ENCODE measurements around the gene TRIM25.
A peak's percentile ranks its signal among the peaks of the same experiment; 100 is the strongest.

Gene TRIM25

GRCh38 chr17:56892333-56892732 lies 21.5 kb downstream of the TRIM25 start:
- no peak for DNase-seq

GRCh38 chr17:56891751-56892150 lies 22.1 kb downstream of the TRIM25 start:
- peak; percentile 36 for DNase-seq

- DNase-seq, result no peak
These were observed 22.8 kb downstream of the TRIM25 start for GRCh38 chr17:56890906-56891674.

- no peak for DNase-seq
These were observed 23.5 kb downstream of the TRIM25 start for GRCh38 chr17:56890390-56890789.

DNA sequence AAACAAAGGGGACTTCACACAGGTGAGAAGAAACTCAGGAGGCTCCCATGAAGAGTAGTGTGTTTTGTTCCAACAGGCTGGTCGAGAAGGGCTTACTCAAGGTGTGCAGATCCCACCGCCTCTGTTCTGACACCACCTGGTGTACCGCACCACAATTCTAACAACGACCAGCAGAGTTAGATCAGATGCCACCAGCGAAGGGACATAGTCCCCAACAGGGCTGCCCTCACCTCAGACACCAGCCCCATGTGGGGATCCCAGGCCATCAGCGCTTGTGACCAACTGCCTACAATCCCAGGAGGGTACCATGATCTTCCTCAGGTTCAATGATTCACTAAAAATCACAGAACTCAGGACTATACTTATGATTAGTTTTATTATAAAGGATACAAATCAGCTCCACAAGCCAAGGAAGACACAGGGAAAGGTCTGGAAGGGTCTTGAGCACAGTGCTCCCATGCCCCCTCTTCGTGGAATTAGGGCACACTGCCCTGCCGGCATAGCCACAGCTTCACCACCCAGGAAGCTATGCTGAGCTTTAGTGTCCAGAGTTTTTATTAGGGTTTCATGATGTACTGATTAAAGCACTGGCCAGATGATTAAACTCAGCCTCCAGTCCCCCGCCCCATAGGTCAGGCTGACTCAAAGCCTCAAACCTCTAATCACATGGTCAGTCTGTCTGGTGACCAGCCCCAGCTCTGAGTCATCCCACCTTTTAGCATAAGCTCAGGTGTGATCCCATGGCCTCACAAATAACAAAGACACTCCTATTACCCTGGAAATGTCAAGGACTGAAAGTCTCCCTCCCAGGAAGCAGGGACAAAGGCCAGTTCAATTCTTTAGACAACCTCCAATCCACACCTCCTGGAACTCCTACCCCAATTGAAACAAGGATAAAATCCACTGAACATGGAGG lies 26.0 kb downstream of the TRIM25 start:
- no peak for DNase-seq

DNA sequence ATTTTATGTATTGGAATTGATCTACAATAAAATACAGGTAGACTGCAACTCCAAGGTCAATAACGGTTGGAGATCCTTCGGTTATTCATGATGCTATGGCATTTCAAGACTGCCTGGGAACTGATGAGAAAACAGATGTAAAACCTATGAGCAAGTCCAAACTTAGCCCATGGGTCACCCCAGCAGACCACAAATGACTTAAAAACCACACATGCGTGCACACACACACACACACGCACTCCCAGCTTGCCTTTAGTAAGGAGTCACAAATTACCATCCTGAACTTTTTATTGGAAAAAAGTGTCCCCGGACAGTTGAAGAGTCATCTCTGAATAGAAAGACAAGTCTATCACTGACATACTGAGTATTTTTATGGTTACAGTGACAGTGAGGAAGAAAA lies 26.7 kb downstream of the TRIM25 start:
- DNase-seq, result no peak

GRCh38 chr17:56886288-56886731 lies 27.5 kb downstream of the TRIM25 start:
- DNase-seq, result no peak

DNA sequence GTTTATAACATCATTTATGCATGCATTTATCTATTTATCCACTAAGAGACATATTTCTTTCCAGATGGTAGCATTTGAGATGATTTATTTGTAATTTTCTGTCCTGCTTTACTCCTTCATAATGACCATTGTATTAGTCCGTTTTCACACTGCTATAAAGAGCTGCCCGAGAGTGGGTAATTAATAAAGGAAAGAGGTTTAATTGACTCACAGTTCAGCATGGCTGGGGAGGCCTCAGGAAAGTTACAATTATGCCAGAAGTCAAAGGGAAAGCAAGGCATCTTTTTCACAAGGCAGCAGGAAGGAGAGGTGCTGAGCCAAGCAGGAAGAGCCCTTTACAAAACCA lies 28.6 kb downstream of the TRIM25 start:
- DNase-seq, result no peak

GRCh38 chr17:56884483-56885311 lies 29.2 kb downstream of the TRIM25 start:
- DNase-seq, result no peak

DNA sequence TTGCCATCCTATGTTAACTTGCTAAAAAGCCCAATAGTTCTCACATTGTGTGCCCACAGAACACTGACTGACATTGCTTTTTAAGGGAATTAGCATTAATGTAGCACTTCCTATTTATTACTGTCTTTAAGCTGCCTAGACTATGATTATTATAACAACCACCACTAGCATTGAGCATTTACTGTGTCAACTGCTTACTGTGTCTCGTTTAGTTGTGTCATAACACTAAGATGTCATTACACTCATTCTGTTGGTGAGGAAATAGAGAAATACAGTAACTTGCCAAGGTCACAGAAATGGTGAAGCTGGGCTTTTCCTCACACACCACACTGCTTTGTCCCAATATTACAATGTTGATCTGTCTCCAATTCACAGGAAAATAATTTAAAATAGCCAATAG lies 30.2 kb downstream of the TRIM25 start:
- DNase-seq, result peak; percentile 50

DNA sequence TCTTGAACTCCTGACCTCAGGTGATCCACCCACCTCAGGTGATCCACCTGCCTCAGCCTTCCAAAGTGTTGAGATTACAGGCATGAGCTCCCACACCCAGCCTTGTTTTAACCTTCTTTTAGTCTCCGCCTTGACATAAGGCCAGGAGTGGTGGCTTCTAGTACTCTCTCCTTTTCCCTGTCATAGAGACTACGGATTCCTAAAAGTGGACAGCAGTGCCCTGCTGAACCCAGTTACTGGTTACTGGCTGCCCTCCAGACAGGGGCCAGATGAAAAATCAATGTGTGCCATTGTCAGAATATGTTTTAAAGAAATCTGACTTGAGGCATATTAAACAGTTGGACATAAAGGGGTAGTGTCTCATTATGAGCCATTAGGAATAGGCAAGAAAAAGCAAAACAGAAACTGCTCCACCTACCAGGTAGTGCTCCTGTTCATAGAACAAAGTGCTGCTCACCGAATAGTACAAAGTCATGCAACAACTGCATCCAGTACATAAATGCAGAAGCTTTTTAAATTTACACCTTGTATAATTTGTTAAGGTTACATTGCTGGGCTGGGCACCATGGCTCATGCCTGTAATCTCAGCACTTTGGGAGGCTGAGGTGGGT lies 32.1 kb downstream of the TRIM25 start:
- no peak for DNase-seq

DNA sequence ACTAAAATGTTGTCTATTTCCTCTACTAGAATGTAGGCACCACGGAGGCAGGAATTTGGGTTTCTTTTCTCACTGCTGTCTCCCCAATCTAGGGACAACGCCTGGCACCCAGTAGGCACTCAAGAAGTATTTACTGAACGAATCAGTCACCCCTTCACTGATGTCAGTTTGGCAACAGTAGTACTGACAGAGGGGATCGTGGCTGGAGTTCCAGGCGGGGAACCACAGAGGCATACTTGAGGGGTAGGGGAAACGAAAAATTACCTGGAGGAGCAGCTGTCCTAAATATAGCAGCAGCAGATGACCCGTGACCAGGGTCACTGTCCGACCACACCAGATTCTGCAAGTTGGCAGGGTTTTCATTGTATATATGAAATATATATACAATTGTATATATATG lies 33.3 kb downstream of the TRIM25 start:
- DNase-seq, result no peak

DNA sequence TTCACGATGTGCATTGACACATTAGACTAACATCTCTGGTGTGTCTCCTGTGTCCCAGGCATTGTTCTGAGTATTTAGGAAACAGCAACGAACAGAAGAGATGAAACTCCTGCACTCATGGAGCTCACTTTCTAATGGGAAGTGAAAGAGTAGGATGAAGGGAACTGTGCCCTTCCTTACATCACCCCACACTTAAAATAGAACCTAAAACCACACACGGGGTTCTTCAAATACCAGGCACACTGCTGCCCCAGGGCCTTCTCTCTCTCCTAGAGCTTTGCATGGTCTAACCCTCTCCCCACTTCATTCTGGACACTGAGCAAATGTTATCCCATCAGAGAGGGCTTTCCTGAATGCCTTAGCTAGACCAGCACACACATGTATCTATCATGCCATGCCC lies 33.7 kb downstream of the TRIM25 start:
- DNase-seq, result peak; percentile 74

DNA sequence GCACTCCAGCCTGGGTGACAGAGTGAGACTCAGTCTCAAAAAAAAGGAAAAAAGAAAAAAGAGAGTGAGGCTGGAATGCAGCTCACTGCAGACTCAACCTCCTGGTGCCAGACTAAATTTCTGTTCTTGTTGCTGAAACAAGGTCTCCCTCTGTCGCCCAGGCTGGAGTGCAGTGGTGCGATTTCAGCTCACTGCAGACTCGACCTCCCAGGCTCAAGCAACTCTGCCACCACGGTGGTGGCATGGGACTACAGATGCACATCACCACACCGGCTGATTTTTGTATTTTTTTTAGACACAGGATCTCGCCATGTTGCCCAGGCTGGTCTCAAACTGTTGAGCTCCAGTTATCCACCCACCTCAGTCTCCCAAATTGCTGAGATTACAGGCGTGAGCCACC lies 34.6 kb downstream of the TRIM25 start:
- DNase-seq, result no peak

DNA sequence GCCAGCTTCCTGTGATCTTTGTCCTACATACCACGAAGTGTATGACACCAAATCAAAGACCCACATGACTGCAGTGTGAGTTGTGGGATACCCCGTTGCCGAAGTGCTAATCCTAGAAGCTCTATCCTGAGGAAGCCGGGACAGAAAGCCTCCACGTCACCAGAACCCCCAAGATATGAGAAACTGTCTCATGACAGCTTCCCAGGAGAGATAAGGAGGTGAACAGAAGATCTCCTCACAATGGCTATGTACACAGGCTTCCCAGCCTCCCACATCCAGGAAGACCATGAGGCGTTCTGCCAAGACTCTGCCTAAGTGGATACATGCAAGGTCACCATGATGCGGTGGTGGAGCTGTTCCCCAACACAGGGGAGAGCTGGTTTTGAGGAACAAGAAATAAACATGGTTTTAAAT lies 37.1 kb downstream of the TRIM25 start:
- DNase-seq, result no peak

DNA sequence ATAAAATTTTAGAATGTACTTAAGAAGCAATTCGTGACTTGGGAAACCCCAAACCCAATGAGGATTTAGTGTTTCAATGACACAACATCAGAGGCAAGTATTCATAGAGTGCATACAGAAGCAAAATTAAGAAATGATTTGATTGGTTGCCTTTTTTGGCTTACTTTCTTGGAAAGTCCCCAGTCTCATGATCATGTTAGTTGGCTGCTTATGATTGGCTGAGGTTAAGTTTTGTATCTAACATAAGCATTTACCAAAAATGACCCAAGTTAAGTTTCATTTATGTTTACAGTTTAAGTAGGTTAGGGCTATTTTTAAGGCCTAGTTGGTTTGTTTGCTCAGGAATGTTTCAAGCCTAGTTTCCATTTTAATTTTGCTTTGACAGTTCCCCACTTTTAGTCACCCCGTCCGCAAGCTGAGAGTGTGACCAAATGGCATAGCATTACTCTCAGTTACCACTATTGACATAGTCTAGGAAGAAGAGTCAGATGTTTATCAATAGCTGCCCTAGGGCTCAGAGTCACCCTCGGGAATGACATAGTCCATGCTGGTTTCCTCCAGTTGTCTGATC lies 43.7 kb downstream of the TRIM25 start:
- peak; percentile 88 for DNase-seq

DNA sequence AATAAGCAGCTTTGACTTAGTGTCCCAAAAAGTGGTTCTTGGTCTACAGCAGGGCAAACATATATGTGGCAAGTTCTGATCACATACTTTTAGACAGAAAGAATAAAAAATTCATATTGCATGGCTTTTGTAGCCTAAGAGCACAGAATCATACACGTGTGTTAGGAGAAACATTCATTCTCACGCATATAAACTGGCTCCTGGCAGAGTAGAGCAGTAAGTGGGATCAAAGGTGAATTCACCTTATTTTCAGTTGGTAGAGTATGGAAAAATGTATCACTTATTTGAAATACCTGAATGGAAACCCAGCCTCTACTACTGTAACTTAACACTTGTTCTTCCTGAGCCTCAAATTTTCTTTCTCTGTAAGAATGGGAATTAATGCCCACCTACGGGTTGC lies 45.1 kb downstream of the TRIM25 start:
- no peak for DNase-seq

GRCh38 chr17:56867948-56868376 lies 45.9 kb downstream of the TRIM25 start:
- DNase-seq, result no peak

- DNase-seq, result no peak
These were observed 47.4 kb downstream of the TRIM25 start for GRCh38 chr17:56866496-56866895.

DNA sequence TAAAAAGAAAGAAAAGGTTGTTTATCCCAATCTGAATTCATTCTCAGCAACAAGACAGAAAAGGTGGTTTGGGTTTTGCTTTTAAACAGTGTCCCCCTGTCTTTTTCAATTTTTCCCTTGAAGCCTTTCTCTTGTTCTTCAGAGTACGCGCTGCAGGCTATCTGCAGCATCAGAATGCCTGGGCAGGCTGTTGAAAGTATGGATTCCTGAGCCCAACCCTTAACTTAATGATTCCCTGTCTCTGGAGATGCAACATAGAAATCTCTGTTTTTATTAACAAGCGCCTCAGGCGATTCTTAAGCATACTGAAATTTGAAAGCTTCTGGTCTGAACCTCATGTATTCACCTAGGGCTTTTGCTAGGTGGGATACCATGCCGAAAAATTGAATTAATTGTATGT lies 47.8 kb downstream of the TRIM25 start:
- DNase-seq, result no peak

- DNase-seq, result no peak
These were observed 49.9 kb downstream of the TRIM25 start for GRCh38 chr17:56863974-56864373.

- no peak for DNase-seq
These were observed 52.0 kb downstream of the TRIM25 start for GRCh38 chr17:56861899-56862298.

All from suppressor macrophage treated with lipopolysaccharide for 4 hours (primary cell).